Putamen (tissue), 1 donor: ENCODE measurements around the gene ITGAD.
"Not testable (repeated sequence)": the region's sequence is repeated elsewhere in the genome, so short reads cannot be mapped to it uniquely, and the experiment has no call there.

ENCODE experiments used
- DNase-seq: peaks from one replicate; pipeline ENCODE4 v3.0.0-alpha.2; 2016; ENCODE audit warnings: low spot score

Gene ITGAD

DNA sequence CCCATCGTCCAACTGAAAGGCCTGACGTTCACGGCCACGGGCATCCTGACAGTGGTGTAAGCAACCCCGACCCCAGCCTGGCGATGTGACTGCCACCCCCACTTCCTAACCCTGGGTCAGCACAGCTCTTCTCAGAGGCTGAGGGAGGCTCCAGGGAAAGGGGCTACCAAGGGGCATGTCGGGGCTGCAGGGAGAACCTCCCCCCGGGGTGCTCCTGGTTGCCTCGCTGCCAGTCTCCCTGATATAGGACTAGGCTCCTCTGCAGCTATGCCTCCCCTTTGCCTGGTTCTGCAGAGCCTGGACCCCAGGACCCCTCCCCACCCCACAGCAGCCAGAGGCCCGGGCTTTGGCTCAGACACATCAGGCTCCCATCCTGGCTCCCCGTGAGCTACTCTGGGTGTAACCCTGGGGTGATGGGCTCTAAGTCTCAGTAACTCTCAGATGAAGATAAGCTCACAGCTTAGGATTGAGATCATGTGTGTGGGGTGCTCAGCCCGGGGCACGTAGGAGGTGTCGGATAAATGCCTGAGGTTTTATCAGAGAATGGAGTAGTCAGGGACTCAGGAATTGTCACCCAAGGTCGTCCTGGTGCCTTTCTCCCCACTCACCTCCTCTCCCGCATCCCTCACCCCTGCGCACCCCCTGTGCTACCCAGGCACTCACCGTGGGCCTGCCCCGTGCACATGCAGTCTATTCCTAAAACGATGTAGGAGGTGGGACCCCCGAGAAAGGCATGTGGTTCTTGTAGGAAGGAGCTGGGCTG lies 10.6 kb downstream of the ITGAD start:
- DNase-seq: no peak

DNA sequence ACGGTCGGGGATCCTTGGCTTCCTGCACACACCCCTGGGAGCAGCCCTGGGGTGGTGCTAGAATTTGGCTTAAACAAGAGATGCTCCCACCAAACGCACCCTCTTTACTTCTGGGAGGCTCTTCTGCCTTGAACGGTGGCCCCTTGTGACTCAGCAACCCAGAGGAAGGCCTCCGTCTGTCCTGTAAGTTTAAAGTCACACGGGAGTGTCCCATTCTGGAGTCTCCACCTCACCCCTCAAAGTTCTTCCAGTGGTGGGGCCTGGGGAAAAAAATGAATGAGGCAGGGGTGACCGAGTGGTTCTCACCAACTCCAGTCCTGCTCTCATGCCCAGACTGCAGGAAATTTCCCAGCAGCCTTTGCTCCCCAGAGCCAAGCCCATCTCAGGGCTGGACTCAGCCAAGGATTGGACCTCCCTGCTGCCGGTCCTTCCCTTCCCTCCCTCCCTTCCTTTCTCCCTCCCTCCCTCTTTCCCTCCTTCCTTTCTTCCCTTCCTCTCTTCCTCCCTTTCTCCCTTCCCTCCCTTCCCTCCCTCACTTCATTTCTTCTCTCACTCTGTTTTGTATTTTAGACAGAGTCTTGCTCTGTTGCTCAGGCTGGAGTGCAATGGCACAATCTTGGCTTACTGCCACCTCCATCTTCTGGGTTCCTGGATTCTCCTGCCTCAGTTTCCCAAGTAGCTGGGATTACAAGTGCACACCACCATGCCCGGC lies 11.4 kb downstream of the ITGAD start:
- no peak for DNase-seq

DNA sequence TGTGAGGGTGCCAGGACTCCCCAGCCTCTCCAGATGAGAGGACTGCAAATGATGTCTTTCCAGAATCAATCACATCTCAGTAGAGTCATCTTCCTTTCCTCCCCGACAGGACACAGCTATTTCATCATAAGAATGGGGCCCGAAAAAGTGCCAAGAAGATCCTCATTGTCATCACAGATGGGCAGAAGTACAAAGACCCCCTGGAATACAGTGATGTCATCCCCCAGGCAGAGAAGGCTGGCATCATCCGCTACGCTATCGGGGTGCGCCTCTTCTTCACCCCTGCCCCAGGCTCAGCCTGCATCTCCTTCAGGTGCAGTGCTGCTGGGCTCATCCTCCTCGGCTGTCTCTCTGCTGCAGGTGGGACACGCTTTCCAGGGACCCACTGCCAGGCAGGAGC lies 14.3 kb downstream of the ITGAD start:
- no peak for DNase-seq

DNA sequence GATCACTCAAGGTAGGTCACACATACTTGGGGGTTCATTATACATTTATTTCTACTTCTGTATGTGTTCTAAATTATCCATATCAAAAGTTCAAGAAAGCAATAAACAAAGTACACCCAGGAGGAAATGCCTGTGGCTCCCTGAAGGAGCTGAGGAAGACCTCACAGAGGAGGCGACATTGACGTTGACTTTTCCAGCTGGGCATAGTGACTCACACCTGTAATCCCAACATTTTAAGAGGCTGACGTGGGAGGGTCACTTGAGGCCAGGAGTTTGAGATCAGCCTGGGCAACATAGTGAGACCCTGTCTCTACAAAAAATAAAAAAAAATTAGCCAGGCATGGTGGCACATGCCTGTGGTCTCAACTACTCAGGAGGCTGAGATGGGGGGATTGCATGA lies 16.3 kb downstream of the ITGAD start:
- DNase-seq: no peak

- no peak for DNase-seq
Measured at GRCh38 chr16:31410082-31410481, 16.9 kb downstream of the ITGAD start.

- DNase-seq: no peak
Measured at GRCh38 chr16:31411024-31411844, 18.1 kb downstream of the ITGAD start.

DNA sequence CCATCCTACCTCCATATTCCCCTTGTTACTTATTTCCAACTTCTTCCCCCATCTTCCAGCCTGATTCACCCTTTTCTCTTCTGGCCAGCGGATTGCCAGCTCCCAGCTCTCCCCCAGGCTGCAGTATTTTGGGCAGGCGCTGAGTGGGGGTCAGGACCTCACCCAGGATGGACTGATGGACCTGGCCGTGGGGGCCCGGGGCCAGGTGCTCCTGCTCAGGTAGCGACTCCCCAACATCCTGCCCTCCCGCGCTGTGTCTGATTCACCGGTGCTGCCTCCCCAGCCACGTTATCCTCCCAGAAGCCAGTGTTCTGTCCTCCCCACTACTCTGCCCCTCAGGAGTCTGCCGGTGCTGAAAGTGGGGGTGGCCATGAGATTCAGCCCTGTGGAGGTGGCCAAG lies 19.6 kb downstream of the ITGAD start:
- no peak for DNase-seq

DNA sequence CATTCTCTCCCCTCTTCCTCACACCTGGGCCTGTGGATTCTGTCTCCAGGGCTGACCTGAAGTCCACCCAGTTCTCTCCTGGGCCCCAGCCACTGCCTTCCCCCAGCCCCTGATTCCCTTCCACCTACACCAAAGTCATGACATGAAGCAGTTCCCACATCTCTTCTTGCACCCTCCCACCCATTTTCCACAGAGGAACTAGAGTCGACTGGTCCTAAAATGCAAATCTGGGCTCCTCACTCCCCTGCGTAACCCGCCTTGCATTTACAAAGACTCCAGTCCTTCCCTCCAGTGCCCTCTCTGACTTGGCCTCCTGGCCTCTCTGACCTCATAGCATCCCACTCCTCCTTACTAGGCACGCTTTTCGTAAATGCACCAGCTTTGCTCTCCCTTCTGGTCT lies 20.2 kb downstream of the ITGAD start:
- no peak for DNase-seq

- no peak for DNase-seq
Measured at GRCh38 chr16:31413943-31414342, 20.8 kb downstream of the ITGAD start.

GRCh38 chr16:31414706-31415105 lies 21.6 kb downstream of the ITGAD start:
- no peak for DNase-seq

- no peak for DNase-seq
Measured at GRCh38 chr16:31416371-31416770, 23.2 kb downstream of the ITGAD start.

- DNase-seq: not testable (repeated sequence)
Measured at GRCh38 chr16:31417036-31417435, 23.9 kb downstream of the ITGAD start.

DNA sequence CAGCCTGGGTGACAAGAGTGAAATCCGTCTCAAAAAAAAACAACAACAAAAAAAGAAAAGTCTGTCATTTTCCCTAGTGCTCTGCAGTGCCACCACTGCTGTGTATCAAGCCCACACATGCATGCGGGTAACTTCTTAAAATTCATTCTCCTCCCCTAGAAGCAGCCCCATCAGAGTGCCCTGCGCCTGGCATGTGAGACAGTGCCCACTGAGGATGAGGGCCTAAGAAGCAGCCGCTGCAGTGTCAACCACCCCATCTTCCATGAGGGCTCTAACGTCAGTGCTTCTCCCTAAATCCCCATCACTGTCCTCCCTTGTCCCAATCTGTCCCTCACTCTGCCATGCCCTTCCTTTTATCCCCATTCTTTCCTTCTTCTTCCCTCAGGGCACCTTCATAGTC lies 24.8 kb downstream of the ITGAD start:
- DNase-seq: no peak

GRCh38 chr16:31420037-31420436 lies 26.9 kb downstream of the ITGAD start:
- DNase-seq: no peak

- no peak for DNase-seq
Measured at GRCh38 chr16:31421587-31421986, 28.5 kb downstream of the ITGAD start.

- no peak for DNase-seq
Measured at GRCh38 chr16:31423241-31423640, 30.1 kb downstream of the ITGAD start.

DNA sequence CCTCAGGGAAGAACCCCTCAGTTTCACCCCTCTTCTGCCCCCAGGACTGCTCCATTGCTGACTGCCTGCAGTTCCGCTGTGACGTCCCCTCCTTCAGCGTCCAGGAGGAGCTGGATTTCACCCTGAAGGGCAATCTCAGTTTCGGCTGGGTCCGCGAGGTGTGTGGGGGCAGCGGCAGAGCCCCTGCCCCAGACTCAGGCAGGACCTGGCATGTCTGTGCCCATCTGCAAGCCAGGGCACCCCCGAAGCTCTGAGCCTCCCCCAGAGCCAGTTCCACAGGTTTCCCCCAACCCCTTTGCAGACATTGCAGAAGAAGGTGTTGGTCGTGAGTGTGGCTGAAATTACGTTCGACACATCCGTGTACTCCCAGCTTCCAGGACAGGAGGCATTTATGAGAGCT lies 30.7 kb downstream of the ITGAD start:
- DNase-seq: no peak

DNA sequence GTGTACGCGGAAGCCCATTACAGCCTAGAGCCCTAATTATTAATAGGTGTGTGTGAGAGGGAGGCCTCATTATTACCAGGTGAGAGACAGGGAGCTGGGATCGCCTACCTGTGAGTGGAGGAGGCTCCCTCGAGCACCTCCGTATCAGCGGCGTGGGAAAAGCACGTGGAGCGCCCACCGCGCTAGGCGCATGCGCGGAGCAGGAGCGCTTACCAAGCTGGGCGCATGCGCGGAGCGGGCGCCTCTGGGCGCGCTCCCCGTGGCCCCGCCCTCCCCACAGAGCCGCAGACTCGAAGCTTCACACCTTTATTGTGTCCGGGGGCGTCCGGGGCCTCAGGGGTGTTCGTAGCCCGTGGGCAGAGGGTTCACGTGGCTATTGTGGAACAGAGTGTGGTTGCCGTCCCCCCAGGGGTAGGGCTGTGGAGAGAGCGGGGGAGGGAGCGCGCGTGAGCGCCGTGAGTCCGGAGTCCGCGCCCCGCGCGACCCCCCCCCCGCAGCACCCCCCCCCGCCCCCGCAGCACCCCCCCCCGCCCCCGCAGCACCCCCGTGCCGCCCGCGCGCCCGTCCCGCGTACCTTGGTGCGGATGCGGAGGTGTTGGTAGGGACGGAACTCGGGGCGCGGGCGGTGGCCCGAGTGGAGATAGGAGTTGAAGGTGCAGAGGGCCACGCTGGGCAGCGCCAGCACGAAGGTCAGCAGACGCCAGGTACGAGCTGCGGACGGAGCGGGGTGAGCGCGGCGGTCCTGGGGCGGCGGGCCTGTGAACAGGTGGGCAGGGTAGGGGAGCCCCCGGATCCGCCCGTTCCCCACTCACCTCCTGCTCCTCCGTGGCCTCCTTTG lies 34.5 kb downstream of the ITGAD start:
- peak; percentile 65 for DNase-seq

DNA sequence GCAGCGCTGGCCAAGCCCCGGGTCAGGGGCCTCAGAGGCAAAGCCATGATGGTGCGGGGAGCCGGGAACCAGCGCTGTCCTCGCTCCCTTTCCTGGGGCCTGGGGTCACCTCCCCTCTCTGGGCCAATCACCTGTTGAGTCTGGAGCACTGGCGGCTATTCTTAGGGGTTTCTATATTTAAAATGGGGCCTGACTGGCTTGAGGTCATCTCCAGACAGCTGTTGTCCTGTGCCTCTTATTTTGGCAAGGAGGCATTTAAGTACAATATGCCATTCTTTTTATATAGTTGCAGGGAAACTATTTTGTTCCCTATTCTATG lies 35.1 kb downstream of the ITGAD start, which contains the start of gene COX6A2:
COX6A2 (minus strand) TSS at position 82 of the 319 bp plus-strand sequence; CDS start at position 47, 35 bp downstream.
- no peak for DNase-seq

DNA sequence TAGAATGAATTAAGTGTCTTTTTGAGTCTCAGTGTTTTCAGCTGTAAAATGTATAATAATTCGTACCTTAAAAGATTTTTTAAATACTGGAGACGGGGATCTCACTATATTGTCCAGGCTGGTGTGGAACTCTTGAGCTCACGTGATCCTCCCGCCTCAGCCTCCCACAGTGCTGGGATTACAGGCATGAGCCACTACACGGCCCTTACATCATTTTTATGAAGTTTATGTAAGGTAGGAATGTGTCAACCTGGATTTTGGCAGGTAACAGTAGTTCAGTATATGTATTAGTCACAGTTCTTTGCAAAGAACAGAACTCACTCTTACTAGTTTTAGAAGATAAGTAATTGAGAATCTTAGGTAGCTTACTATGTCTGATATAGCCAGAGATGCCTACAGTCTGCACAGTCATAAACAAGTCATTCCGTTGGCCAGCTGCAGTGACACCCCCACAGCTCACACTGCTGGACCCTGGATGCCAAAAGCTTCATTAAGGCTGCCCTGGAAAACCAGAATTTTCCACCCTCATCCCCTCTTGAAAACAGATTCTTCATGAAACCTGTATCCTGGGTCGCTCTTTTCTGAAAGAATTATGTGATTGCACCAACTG lies 35.6 kb downstream of the ITGAD start:
- peak; percentile 29 for DNase-seq

GRCh38 chr16:31429314-31429713 lies 36.2 kb downstream of the ITGAD start:
- DNase-seq: no peak
